GM12878 (cell line): ENCODE measurements around the gene GPR146. TPM values are rescaled to one million over a fixed set of nuclear protein-coding genes. Genes with fewer than 3 reads are reported as not detected.

Source experiments
- ATAC-seq: fragments of 200-7000 bp; cut with Tn5 transposase; 3 replicates; pipeline ENCODE4 v1.9.1; 2020; ENCODE audit warnings: mild to moderate bottlenecking, moderate library complexity
- BruUV-seq: library from RNA; stranded (reverse); fragments of 400-500 nt; replicated peaks from 2 replicates; lab custom pipeline; 2021; lab: Mats Ljungman, UMichigan
- CTCF ChIA-PET: fragments of 300-600 bp; sonication (Branson Sonifier 250); formaldehyde crosslinking; extraction: SDS; loops from one replicate; lab custom pipeline; 2021; ENCODE audit warnings: inconsistent platforms; lab: Yijun Ruan, JAX
- POLR2A ChIA-PET: fragments of 350-600 bp; formaldehyde crosslinking; extraction: SDS; loops from one replicate; lab custom pipeline; 2021; ENCODE audit warnings: inconsistent platforms; lab: Charles Lee
- RAD21 ChIA-PET: fragments of 300-600 bp; sonication (Branson Sonifier 250); formaldehyde crosslinking; loops from one replicate; lab custom pipeline; 2023; ENCODE audit warnings: antibody characterized with exemption; ENCODE audit not compliant: unreplicated experiment; lab: Charles Lee
- SMC1A ChIA-PET: fragments of 300-600 bp; sonication (Branson Sonifier 250); formaldehyde crosslinking; loops from one replicate; lab custom pipeline; 2023; ENCODE audit not compliant: unreplicated experiment, uncharacterized antibody; lab: Charles Lee
- DNase-seq: peaks from one replicate; pipeline ENCODE4 v3.0.0-alpha.2; 2011; ENCODE audit warnings: low read depth, low spot score
- FAIRE-seq: peaks from 3 replicates; lab custom pipeline; 2011; peaks lifted over from hg19 to GRCh38; lab: Jason Lieb, UNC
- H2AFZ ChIP-seq: 2 replicates; pipeline ENCODE4 v1.6.0; 2011; ENCODE audit warnings: low read depth, low read length, control low read depth; ENCODE audit not compliant: control insufficient read depth
- H3K27ac ChIP-seq: 2 replicates; pipeline ENCODE4 v1.5.1; 2011; ENCODE audit warnings: control low read depth; ENCODE audit not compliant: control insufficient read depth, insufficient read depth
- H3K27me3 ChIP-seq, 2 experiments: replicated peaks in 1 of 2; 2 replicates each; pipeline versions ENCODE4 v1.6.0 to v1.6.1; 2011; ENCODE audit warnings: low read length in 1 of 2; ENCODE audit not compliant: control insufficient read depth in 2 of 2, insufficient read depth in 2 of 2
- H3K36me3 ChIP-seq, 2 experiments: 2 replicates each; pipeline ENCODE4 v1.5.1; 2011; ENCODE audit warnings: low read length in 1 of 2; ENCODE audit not compliant: control insufficient read depth in 2 of 2, insufficient read depth in 2 of 2
- H3K4me1 ChIP-seq: 2 replicates; pipeline ENCODE4 v1.6.1; 2011; ENCODE audit warnings: mild to moderate bottlenecking, low read length, moderate library complexity, mixed read lengths; ENCODE audit not compliant: control insufficient read depth, insufficient read depth
- H3K4me2 ChIP-seq: 2 replicates; pipeline ENCODE4 v1.6.0; 2011; ENCODE audit warnings: control low read depth; ENCODE audit not compliant: control insufficient read depth, insufficient read depth
- H3K4me3 ChIP-seq: fragments of 200-600 bp; sonication (generic); 2 replicates; pipeline ENCODE4 v1.5.1; 2016
- H3K79me2 ChIP-seq: 2 replicates; pipeline ENCODE4 v1.6.0; 2011; ENCODE audit warnings: low read length; ENCODE audit not compliant: control insufficient read depth, insufficient read depth
- H3K9ac ChIP-seq: 2 replicates; pipeline ENCODE4 v1.8.0; 2011; ENCODE audit warnings: low read length, control low read depth, mixed read lengths; ENCODE audit not compliant: control insufficient read depth, insufficient read depth
- H3K9me3 ChIP-seq: replicated peaks from 3 replicates; pipeline ENCODE4 v1.5.1; 2011; ENCODE audit warnings: mild to moderate bottlenecking, low read length; ENCODE audit not compliant: control insufficient read depth, insufficient read depth
- H4K20me1 ChIP-seq: 2 replicates; pipeline ENCODE4 v1.6.0; 2011; ENCODE audit not compliant: control insufficient read depth, insufficient read depth
- ATF3 ChIP-seq: IDR thresholded peaks from 2 replicates; pipeline ENCODE4 v1.6.1; 2011; ENCODE audit warnings: low read depth, mild to moderate bottlenecking, low read length, moderate library complexity, borderline replicate concordance; ENCODE audit errors: extremely low read depth
- BMI1 ChIP-seq: fragments of 450-650 bp; IDR thresholded peaks from 2 replicates; pipeline ENCODE4 v1.6.1; 2016; ENCODE audit warnings: mild to moderate bottlenecking, moderate library complexity, borderline replicate concordance
- CHD4 ChIP-seq: fragments of 200-600 bp; sonication (generic); IDR thresholded peaks from 2 replicates; pipeline ENCODE4 v1.6.1; 2016; ENCODE audit warnings: mild to moderate bottlenecking
- E2F8 ChIP-seq: fragments of 450-650 bp; IDR thresholded peaks from 2 replicates; pipeline ENCODE4 v1.6.1; 2018; ENCODE audit warnings: mild to moderate bottlenecking, low read depth, moderate library complexity; ENCODE audit not compliant: partially characterized antibody
- NFIC ChIP-seq: IDR thresholded peaks from 2 replicates; pipeline ENCODE4 v1.6.1; 2012; ENCODE audit warnings: low read depth, mild to moderate bottlenecking, inconsistent platforms, low read length, moderate library complexity
- PKNOX1 ChIP-seq: fragments of 450-650 bp; IDR thresholded peaks from 2 replicates; pipeline ENCODE4 v1.6.1; 2016; ENCODE audit warnings: mild to moderate bottlenecking
- POLR2AphosphoS2 ChIP-seq: IDR thresholded peaks from 2 replicates; pipeline ENCODE4 v1.6.1; 2011; ENCODE audit warnings: low read depth, mild to moderate bottlenecking, low read length, improper control_type of control experiment, moderate library complexity
- RELA ChIP-seq: fragments of 450-650 bp; IDR thresholded peaks from 2 replicates; pipeline ENCODE4 v1.8.0; 2014; ENCODE audit warnings: borderline replicate concordance; ENCODE audit not compliant: partially characterized antibody
- SPI1 ChIP-seq: IDR thresholded peaks from 2 replicates; pipeline ENCODE4 v1.6.1; 2011; ENCODE audit warnings: low read depth, mild to moderate bottlenecking, low read length, moderate library complexity, borderline replicate concordance; ENCODE audit not compliant: insufficient read depth
- TARDBP ChIP-seq: IDR thresholded peaks from 2 replicates; pipeline ENCODE4 v1.6.1; 2016; ENCODE audit warnings: borderline replicate concordance
- ZNF24 ChIP-seq: fragments of 450-650 bp; IDR thresholded peaks from 2 replicates; pipeline ENCODE4 v1.6.1; 2017; ENCODE audit warnings: antibody characterized with exemption, mild to moderate bottlenecking
- WGBS: methylation state at CpG from one replicate; pipeline ENCODE4 v1.1.6; 2016; ENCODE audit warnings: low lambda C conversion rate; ENCODE audit not compliant: insufficient replicate concordance, insufficient coverage; ENCODE audit errors: missing lambda C conversion rate; 5-methylcytosine and 5-hydroxymethylcytosine counted together
- in situ Hi-C: fragments of 300-500 bp; cut with MboI; formaldehyde crosslinking; loops from 9 replicates; pipeline ENCODE4 v1.14.3; 2018; ENCODE audit warnings: mixed read lengths
- intact Hi-C: fragments of 100-400 bp; cut with micrococcal nuclease; formaldehyde crosslinking; loops from one replicate; pipeline ENCODE4 v1.14.2; 2022; ENCODE audit not compliant: unreplicated experiment
- polyA plus RNA-seq, 11 experiments: library from polyadenylated mRNA; depleted of rRNA in 4 of 11; unstranded in 6 of 11; stranded (reverse) in 5 of 11; fragments of >200 nt; fragmentation: Nextera tagmentation in 4 of 11; fragmentation: Illumina TruSeq in 1 of 11; extraction: Ambion mirVana in 4 of 11; extraction: Trizol in 1 of 11; gene quantifications; 1 replicate in 1 of 11; 2 replicates in 10 of 11; pipeline versions ENCODE4 v1.2.1 to v1.2.3, GENCODE V29; 2011 to 2016; ENCODE audit warnings: inconsistent platforms in 2 of 11, missing spikeins in 2 of 11, low read depth in 1 of 11
- total RNA-seq, 4 experiments: library from RNA; depleted of rRNA in 3 of 4; stranded (reverse); fragments of >200 nt in 3 of 4; fragmentation: Illumina TruSeq in 1 of 4; extraction: Trizol in 1 of 4; gene quantifications; 2 replicates each; pipeline versions ENCODE4 v1.2.1 to v1.2.3, GENCODE V29; 2013 to 2021
- TF ChIP-seq, protein P1 (sequence below): IDR thresholded peaks from 2 replicates; pipeline ENCODE4 v1.6.1; 2012; ENCODE audit warnings: mild to moderate bottlenecking, low read depth, low read length

The GPR146 gene
- total and polyA plus RNA-seq, 10 of the 15 experiments (the other 5 are each of a cell fraction or from before 2014, with no cell fraction given) = 0.19 to 12.0 (median 0.54) TPM; not detected in 2

- intact Hi-C loops = no loop called here
- WGBS = 98% methylated on average over 17 of the region's 17 CpGs
- Histone ChIP-seq H3K9ac (no peak overlapping the region), H4K20me1 (no peaks in the 10 kb centered on the region), H3K27me3 (no peaks in the 10 kb centered on the region), H3K4me3 (no peak overlapping the region), H3K79me2 (peaks cover 70% of the 10 kb centered on the region), H3K36me3 (peaks cover 7 to 13% of the 10 kb centered on the region in 2 experiments; a peak in 3 of 4 replicates), H3K27ac (peak overlapping the region; percentile 95; the same call in 1 of the 2 replicates), H3K4me1 (peaks cover 35% of the 10 kb centered on the region), H2AFZ (no peak overlapping the region), H3K4me2 (peak overlapping the region; percentile 96), H3K9me3 (peaks cover 11% of the 10 kb centered on the region; the same call in 2 of the 3 replicates)
- CTCF ChIA-PET = interaction anchor here (0.7 to 6.7 kb wide), 6 partner anchors 23 to 91 kb away, joined by 3 to 85 read pairs (median 17); partner anchors contain the start of gene GPR146
- POLR2A ChIA-PET = interaction anchor here (0.6 to 2.6 kb wide), 2 partner anchors 22 to 63 kb away, joined by 3 to 9 read pairs; partner anchors contain the start of gene GPR146
- FAIRE-seq = no peak
- SMC1A ChIA-PET = interaction anchor here (0.9 to 9.0 kb wide), 4 partner anchors 28 to 49 kb away, joined by 3 to 71 read pairs (median 20); no protein-coding TSS in a partner anchor
- in situ Hi-C loops = no loop called here
- no peak for ATAC-seq
- DNase-seq = no peak
- RAD21 ChIA-PET = interaction anchor here (5.9 to 6.6 kb wide), 2 partner anchors 28 to 43 kb away, joined by 45 to 59 read pairs; no protein-coding TSS in a partner anchor
- BruUV-seq = no TSS peak
- TF ChIP-seq ZNF24 (no peak), BMI1 (no peak), NFIC (no peak), CHD4 (no peak), SPI1 (no peak), RELA (no peak), ATF3 (no peak), E2F8 (no peak), POLR2AphosphoS2 (no peak; the same call in 1 of the 2 replicates), TARDBP (no peak), PKNOX1 (no peak)
- TF ChIP-seq, protein P1, sequence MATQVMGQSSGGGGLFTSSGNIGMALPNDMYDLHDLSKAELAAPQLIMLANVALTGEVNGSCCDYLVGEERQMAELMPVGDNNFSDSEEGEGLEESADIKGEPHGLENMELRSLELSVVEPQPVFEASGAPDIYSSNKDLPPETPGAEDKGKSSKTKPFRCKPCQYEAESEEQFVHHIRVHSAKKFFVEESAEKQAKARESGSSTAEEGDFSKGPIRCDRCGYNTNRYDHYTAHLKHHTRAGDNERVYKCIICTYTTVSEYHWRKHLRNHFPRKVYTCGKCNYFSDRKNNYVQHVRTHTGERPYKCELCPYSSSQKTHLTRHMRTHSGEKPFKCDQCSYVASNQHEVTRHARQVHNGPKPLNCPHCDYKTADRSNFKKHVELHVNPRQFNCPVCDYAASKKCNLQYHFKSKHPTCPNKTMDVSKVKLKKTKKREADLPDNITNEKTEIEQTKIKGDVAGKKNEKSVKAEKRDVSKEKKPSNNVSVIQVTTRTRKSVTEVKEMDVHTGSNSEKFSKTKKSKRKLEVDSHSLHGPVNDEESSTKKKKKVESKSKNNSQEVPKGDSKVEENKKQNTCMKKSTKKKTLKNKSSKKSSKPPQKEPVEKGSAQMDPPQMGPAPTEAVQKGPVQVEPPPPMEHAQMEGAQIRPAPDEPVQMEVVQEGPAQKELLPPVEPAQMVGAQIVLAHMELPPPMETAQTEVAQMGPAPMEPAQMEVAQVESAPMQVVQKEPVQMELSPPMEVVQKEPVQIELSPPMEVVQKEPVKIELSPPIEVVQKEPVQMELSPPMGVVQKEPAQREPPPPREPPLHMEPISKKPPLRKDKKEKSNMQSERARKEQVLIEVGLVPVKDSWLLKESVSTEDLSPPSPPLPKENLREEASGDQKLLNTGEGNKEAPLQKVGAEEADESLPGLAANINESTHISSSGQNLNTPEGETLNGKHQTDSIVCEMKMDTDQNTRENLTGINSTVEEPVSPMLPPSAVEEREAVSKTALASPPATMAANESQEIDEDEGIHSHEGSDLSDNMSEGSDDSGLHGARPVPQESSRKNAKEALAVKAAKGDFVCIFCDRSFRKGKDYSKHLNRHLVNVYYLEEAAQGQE = no peak
Measured at GRCh38 chr7:1022356-1022755, 22.0 kb upstream of the GPR146 start.
